KMS-11 (cell line): ENCODE measurements around the gene GRAMD2B.

Experiments
- H2AFZ ChIP-seq: fragments of 200-600 bp; sonication (generic); 2 replicates; pipeline ENCODE4 v1.6.1; 2016; ENCODE audit warnings: antibody characterized with exemption, mixed run types, low read depth
- H3K27ac ChIP-seq: fragments of 200-600 bp; sonication (generic); 2 replicates; pipeline ENCODE4 v1.6.1; 2016; ENCODE audit warnings: mild to moderate bottlenecking, mixed run types
- H3K27me3 ChIP-seq: fragments of 200-600 bp; sonication (generic); 2 replicates; pipeline ENCODE4 v1.6.1; 2017; ENCODE audit warnings: mild to moderate bottlenecking, low read depth, mixed run types, moderate library complexity; ENCODE audit not compliant: insufficient read depth
- H3K36me3 ChIP-seq: fragments of 200-600 bp; sonication (generic); 2 replicates; pipeline ENCODE4 v1.6.1; 2017; ENCODE audit warnings: mild to moderate bottlenecking, mixed run types; ENCODE audit not compliant: insufficient read depth
- H3K4me1 ChIP-seq: fragments of 200-600 bp; sonication (generic); 2 replicates; pipeline ENCODE4 v1.6.1; 2016; ENCODE audit warnings: mild to moderate bottlenecking, low read depth, mixed run types; ENCODE audit not compliant: poor library complexity, severe bottlenecking
- H3K4me2 ChIP-seq: fragments of 200-600 bp; sonication (generic); 2 replicates; pipeline ENCODE4 v1.7.0; 2016; ENCODE audit warnings: mild to moderate bottlenecking, mixed run types
- H3K4me3 ChIP-seq: fragments of 200-600 bp; sonication (generic); IDR thresholded peaks from 2 replicates; pipeline ENCODE4 v1.6.1; 2017; ENCODE audit warnings: low read depth, low read length, mixed read lengths; ENCODE audit not compliant: insufficient read depth
- H3K79me2 ChIP-seq: fragments of 200-600 bp; sonication (generic); 2 replicates; pipeline ENCODE4 v1.6.1; 2016; ENCODE audit warnings: low read depth, mixed run types; ENCODE audit not compliant: insufficient read depth
- H3K9ac ChIP-seq: fragments of 200-600 bp; sonication (generic); 2 replicates; pipeline ENCODE4 v1.6.1; 2016; ENCODE audit warnings: mild to moderate bottlenecking, mixed run types
- H4K20me1 ChIP-seq: fragments of 200-600 bp; sonication (generic); 2 replicates; pipeline ENCODE4 v1.6.1; 2016; ENCODE audit warnings: mild to moderate bottlenecking, mixed run types; ENCODE audit not compliant: insufficient read depth
- CTCF ChIP-seq: fragments of 200-600 bp; sonication (generic); conservative IDR thresholded peaks from 2 replicates; pipeline ENCODE4 v1.6.1; 2017; ENCODE audit warnings: low read depth, mild to moderate bottlenecking, antibody characterized with exemption, low read length, moderate library complexity, mixed read lengths

Gene GRAMD2B

GRCh38 chr5:126441230-126441629 lies 18.0 kb downstream of the GRAMD2B start:
- Histone ChIP-seq H3K4me1 (peaks cover 22% of the 10 kb centered on the region), H3K4me3 (no peak overlapping the region), H3K27me3 (no peaks in the 10 kb centered on the region), H3K9ac (no peak overlapping the region), H4K20me1 (no peaks in the 10 kb centered on the region), H2AFZ (no peak overlapping the region), H3K36me3 (no peaks in the 10 kb centered on the region), H3K27ac (no peak overlapping the region), H3K4me2 (no peak overlapping the region), H3K79me2 (no peaks in the 10 kb centered on the region)
- no peak for TF ChIP-seq CTCF

- Histone ChIP-seq H3K36me3 (no peaks in the 10 kb centered on the region), H3K27me3 (no peaks in the 10 kb centered on the region), H3K79me2 (no peaks in the 10 kb centered on the region), H3K27ac (no peak overlapping the region), H4K20me1 (no peaks in the 10 kb centered on the region), H2AFZ (no peak overlapping the region), H3K9ac (no peak overlapping the region), H3K4me1 (peaks cover 17% of the 10 kb centered on the region), H3K4me3 (no peak overlapping the region), H3K4me2 (no peak overlapping the region; the same call in 1 of the 2 replicates)
- no peak for TF ChIP-seq CTCF
Measured at GRCh38 chr5:126443374-126443851, 20.2 kb downstream of the GRAMD2B start.

GRCh38 chr5:126444137-126444536 lies 20.9 kb downstream of the GRAMD2B start:
- no peak overlapping the region for H3K9ac ChIP-seq
- H3K79me2 ChIP-seq, result no peaks in the 10 kb centered on the region
- H2AFZ ChIP-seq, result no peak overlapping the region
- H3K27ac ChIP-seq, result no peak overlapping the region
- no peaks in the 10 kb centered on the region for H3K27me3 ChIP-seq
- peak overlapping the region; percentile 2; the same call in 1 of the 2 replicates for H3K4me2 ChIP-seq
- H3K4me1 ChIP-seq, result peaks cover 14% of the 10 kb centered on the region
- H4K20me1 ChIP-seq, result no peaks in the 10 kb centered on the region
- TF ChIP-seq CTCF, result no peak
- H3K4me3 ChIP-seq, result no peak overlapping the region
- H3K36me3 ChIP-seq, result no peaks in the 10 kb centered on the region

GRCh38 chr5:126445502-126446174 lies 22.4 kb downstream of the GRAMD2B start:
- Histone ChIP-seq H3K27me3 (no peaks in the 10 kb centered on the region), H3K4me1 (peaks cover 14% of the 10 kb centered on the region), H3K4me2 (no peak overlapping the region), H3K9ac (no peak overlapping the region), H4K20me1 (no peaks in the 10 kb centered on the region), H3K27ac (no peak overlapping the region), H3K36me3 (no peaks in the 10 kb centered on the region), H2AFZ (no peak overlapping the region), H3K79me2 (no peaks in the 10 kb centered on the region), H3K4me3 (no peak overlapping the region)
- no peak for TF ChIP-seq CTCF
